ENCODE measurements around the gene DNAH1.
A peak's percentile ranks its signal among the peaks of the same experiment; 100 is the strongest.
"Not testable (repeated sequence)": the region's sequence is repeated elsewhere in the genome, so short reads cannot be mapped to it uniquely, and the experiment has no call there.

The DNAH1 gene

DNA sequence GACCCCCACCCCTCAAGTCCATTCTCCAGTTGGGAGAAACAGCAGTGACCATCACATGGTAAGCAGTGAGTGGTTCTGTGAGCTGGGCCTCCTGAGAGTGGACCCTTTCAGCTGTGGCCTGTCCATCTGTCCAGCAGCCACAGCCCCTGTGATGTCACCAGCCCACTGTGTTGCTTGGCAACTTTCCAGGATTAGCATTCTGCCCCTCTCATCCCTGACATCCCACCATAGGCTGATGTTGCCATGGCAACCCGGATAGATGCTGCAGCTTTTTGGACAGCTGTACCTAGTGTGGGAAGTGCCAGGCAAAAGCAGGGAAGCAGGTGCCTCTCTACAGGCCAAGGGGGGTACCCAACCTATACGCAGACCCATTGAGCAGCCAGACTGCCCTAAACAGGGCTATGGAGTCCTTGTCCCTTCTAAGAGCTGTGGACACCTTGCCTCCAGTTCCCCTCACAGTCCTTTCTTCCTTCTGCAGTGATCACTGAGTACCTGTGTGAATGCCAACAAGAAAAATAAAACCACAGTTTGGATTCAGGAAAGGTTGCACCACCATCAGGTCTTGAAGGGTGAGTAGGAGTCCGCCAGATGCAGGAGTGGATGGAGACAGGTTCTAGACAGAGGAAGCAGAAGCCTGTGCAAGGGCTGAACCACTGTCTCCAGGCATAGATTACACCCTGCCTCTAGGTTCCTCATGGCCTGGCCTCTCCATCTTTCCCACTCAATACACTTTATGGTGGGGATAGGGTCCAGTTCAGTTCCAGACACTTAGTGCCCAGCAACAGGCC lies at the start of gene DNAH1:
DNAH1 (plus strand) TSS at position 343 of the 788 bp plus-strand sequence. CDS start 6,124 bp downstream, outside the sequence.
- DNase-seq = no peak

DNA sequence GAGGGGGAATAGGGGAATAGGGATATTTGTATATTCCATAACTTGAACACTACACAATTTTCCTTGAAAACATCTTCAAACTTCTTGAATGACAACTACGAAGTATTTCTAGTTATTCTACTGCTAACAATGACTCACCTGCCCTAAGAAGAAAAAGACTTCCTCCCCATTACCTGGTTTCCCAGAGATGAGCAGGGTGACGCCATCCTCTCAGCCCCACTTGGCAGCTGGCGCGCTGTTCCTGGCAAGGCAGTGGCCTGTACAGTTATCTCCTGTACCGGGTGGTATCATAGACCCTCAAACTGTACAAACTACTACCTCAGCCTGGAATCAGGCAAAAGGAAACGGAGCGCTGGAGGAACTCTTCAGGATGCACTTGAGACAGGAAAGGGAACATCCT lies 48.1 kb upstream of the DNAH1 start:
- DNase-seq = peak; percentile 63

DNA sequence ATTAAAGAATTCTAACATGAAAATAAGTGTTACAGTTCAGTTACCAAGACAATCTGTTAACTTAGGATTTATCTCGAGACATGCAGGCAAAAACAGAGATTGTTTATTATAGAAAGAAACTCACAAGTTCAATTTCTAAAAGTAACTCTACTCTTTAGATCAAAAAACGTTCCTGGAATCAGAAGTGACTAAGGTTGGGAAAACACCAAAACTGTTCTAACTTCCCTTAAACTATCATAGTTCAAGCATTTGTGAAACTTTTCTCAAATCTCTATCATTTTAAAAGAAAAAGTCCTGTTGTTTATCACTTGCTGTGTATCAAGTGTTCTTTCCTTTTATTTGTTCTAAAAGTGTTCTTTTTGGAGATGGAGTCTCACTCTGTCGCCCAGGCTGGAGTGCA lies 46.3 kb upstream of the DNAH1 start:
- no peak for DNase-seq

DNA sequence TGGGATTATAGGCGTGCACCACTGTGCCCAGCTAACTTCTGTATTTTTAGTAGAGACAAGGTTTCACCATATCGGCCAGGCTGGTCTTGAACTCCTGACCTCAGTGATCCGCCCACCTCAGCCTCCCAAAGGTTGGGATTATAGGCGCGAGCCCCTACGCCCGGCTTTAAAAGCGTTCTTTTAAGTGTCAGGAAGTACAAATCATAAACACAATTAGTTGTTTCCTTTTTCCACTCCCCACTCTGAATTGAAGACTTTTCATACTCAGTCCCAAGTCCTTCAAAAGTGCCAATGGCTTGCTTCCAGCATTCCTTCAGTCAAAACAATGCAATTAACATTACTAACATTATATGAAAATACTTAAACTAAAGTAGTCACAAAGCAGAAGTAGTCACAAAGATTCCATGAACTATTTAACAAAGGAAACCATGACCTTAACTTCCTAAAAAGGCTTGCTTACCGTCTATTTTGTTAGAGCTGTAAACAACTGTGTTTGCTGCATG lies 45.8 kb upstream of the DNAH1 start:
- no peak for DNase-seq

DNA sequence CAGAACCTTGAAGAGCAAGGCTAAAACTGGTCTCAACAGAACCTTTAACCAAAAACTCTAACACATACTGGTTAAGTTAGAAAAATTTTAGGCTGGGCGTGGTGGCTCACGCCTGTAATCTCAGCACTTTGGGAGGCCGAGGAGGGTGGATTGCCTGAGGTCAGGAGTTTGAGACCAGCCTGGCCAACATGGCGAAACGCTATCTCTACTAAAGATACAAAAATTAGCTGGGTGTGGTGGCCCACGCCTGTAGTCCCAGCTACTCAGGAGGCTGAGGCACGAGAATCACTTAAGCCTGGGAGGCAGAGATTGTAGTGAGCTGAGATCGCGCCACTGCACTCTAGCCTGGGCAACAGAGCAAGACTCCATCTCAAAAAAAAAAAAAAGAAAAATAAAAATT lies 43.9 kb upstream of the DNAH1 start:
- not testable (repeated sequence) for DNase-seq

DNA sequence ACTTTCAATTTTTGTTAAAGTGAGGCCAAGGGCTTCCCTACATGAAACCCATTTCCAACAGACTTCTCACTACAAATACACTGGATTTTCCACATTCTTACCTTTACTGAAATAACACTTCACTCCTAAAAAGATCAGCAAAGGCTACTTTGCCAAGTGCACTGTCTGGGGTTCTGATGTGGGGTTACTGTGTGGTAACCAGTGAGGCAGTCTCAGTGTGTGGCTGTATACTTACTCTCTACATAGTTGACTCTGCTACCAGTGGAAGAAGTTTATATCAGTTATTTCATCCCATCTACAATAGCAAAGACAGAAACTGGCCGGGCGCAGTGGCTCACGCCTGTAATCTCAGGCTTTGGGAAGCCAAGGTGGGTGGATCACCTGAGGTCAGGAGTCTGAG lies 43.3 kb upstream of the DNAH1 start:
- DNase-seq = peak; percentile 28

DNA sequence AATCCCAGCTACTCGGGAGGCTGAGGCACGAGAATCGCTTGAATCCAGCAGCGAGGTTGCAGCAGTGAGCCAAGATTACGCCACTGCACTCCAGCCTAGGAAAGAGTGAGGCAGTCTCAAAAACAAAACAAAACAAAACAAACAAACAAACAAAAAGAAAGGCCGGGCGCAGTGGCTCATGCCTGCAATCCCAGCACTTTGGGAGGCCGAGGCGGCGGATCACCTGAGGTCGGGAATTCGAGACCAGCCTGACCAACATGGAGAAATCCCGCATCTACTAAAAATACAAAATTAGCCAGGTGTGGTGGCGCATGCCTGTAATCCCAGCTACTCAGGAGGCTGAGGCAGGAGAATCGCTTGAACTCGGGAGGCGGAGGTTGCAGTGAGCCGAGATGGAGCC lies 41.3 kb upstream of the DNAH1 start:
- not testable (repeated sequence) for DNase-seq

DNA sequence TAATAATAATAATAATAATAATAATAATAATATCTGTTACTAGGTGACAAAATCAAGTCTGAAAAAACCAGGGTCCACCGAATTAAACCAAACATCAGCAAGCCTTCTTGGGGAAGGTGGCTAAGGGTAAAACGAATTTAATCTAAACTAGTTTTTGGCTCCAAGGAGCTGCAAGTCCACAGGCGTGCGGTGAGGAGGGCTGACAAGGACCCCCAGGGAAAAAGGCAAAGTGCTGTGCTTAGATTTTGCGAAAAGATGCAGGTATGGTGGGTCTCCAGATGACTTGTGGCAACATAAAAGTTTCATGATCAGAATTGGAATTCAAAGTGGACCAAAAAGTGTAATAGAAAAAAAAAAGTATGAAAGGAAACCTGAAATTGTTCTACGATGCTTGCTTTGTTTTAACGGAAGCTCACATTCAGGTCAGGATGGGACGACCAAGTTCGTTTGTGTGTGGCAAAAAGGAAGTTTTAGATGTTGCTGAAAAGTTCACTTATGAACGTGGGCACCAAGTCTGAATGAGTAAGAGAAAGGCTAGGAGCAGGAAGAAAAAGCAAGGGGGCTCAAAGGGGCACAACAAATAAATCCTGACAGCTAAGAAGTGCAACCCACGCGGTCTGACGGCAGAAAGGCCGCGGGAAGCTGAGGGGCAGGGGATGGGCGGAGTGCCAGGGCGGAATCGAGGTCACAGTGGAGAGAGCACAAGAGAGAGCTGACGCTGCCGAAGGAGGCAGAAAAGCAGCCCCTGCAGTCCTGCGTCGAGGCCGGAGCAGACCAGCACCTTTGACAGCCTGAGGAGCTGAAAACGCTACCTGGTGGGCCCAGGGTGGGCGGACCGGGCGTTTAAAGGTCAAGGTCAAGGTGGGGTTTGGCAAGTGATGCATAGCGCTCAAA lies 38.8 kb upstream of the DNAH1 start:
- DNase-seq = peak; percentile 74

DNA sequence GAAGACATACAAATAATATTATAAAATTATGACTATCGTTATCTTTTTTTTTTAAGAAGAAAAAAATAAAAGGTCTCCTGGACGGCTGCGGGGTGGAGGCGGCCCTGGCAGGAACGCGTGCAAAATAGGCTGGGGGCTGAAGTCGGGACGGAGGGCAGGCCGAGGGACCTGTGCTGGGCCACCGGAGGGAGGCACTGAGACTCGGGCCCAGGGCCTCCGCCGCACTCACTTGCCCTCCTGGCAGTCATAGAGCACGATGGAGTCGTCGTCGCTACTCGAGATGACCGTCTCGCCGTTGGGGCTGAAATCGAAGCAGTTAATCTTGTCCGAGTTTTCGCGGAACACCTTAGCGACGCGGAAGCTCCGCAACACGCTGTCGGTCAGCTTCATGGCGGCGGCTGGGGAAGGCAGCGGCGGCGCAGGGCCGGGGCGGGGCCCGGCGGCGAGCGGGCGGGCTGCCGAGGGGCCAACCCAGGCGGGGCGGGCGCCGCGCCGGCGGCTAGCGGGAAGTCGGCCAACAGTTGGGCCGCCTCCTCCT lies 38.1 kb upstream of the DNAH1 start:
- peak; percentile 65 for DNase-seq

DNA sequence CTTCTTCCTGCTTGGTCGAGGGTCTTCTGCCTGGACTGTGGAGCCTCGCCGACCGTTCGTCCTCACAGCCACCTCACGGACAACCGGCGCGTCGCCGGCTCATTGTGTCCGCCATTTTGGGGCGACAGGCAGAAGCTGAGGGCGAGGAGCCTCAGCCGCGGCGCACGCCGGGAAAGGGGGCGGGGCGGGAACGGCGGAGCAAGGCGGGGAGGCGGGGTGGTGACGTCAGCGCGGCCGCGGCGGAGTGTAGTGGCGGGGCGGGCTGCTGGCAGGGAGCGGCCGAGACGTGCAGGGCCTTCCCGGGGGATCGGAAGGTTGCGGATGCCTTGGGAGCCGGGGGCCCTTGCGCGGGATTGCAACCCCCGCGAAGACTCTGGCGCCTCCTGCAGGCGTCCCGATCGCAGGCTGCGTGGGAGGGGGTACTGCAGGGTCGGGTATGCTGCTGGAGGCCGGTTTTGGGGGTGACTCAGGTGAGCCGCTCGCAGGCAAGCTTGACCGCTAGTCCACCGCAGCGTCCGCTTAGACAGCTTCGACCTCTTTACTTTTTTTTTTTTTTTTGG lies 37.5 kb upstream of the DNAH1 start, which contains the start of gene WDR82:
WDR82 (minus strand) TSS at position 140 of the 560 bp plus-strand sequence. CDS start 288 bp downstream, outside the sequence.
- DNase-seq = peak; percentile 96

DNA sequence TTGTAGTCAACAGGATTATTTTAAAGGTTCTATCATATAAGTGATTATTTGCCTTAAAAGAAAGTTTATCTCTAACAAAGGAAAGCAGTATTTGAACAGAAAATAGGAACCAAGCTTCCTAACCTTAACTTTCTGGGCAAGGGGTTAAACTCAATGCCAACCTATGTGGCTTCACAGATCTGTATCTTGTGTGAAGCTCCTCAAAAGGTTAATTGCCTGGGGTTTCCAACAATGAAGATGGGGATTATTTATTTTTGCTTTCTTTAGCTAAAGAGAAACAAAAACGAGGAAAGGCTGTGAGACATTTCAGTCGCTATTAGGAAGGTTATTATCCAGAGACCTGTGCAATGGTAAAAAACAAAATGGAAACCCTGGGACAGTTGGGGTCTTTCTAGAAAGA lies 36.5 kb upstream of the DNAH1 start:
- DNase-seq = no peak

DNA sequence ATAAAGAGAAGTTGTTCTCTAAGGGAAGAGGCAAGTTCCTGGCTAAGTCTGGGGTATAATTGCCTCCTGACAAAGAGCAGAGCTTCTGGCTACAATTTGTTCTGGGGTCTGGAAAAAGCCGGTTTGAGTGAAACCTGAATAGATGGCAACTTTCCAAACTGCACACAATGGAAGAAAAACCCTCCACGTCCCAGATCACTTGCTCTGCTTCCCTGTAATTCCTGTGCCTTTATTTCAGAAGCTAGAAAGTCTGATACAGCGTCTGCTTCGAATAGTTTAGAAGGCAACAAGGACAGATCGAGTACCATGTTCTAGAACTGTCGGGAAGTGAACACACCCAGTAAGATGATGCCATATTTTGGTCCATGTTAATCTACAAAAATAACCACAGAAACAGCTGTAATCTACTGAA lies 36.1 kb upstream of the DNAH1 start:
- no peak for DNase-seq

DNA sequence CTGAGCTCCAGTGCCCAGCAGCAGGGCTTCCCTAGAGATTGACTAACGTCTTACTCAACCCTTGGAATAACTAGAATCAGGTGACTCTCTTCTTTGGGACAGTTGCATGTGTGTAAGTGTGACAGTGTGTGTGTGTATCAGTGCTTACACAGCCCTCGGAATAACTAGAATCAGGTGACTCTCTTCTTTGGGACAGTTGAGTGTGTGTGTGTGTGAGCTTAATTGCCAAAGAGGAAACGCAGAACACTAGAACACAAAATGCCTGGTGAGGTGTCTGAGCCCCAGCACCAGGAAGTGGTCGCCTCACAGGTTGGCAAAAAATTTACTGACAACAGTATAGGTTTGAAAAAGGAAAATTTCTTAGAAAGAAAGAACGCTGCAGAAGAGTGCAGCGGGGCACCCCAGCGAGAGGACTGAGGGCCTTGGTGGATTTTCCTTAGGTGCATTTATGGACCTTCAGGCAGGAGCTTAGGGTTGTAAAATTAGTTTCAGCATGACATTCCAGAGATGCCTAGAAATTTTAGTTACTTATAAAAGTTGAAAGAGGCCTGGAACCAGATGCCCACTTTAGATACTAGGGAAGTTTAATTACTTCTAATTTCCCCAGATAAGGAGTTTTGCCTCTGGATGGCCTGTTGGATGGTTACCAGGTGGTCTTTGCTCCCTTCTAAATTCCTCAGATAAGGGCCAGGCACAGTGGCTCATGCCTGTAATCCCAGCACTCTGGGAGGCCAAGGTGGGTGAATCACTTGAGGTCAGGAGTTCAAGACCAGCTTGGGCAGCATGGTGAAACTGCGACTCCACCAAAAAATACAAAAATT lies 33.9 kb upstream of the DNAH1 start:
- DNase-seq = peak; percentile 72

DNA sequence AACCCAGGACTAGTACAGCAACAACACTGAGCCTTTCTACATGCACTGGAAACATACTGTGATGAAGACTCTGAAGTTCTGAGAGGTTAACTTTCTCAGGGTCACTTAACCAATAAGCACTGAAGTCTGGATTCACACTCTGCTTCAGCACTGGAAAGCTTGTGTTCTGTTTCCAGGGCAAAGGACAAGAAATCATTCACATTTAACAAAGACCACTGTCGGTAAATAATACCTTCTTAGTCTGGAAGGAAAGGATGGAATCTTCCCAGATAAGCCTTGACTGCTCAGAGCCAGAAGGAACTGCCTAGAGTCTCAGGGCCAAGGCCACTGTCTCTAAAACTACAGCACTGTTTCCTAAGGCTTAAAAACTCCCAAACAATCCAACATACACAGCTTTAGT lies 32.8 kb upstream of the DNAH1 start:
- no peak for DNase-seq

DNA sequence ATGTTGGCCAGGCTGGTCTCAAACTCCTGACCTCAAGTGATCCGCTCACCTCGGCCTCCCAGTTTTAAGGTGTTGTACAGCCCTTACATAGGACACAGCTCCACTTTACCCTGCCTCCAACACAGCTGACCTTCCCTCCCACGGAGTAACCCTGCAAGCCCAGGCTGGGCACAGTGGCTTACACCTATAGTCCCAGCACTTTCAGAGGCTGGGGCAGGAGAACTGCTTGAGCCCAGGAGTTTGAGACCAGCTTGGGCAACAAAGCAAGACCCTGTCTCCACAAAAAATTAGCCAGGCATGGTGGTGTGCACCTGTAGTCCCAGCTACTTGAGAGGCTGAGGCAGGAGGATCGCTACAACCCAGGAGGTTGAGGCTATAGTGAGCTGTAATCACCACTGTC lies 32.1 kb upstream of the DNAH1 start:
- DNase-seq = not testable (repeated sequence)

DNA sequence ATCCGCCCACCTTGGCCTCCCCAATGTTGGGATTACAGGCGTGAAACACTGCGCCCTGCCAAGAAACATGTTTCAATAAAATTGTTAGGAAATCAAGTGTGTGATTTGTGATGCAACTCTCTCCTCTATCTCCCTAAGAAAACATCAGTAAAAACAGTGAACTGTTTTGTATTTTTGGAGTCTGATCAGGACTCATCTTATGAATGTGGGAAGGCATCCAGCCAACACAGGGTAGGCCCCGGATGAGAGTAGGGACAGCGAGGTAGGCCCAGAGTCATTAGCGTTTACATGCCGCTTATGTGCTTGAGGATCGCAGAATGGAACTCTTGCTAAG lies 29.4 kb upstream of the DNAH1 start:
- no peak for DNase-seq

DNA sequence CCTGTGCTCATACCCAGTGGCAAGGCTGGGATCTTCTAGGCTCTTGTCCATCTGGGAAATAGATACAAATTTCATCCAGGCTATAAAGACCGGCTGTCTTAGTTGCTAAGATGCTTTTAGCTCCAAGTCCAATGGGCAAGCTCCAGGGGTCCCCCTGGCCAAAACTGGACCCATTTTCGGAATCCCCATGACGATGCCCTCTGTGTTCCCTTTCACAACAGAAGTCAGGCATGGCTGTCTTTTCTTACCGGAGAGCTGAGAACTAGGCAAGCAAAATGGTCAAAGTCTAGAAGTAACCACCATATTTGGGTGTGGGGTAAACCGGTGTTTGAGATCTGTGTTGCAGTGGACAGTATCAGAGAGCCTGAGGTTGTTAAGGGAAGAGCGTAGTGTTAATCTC lies 27.4 kb upstream of the DNAH1 start:
- DNase-seq = no peak

DNA sequence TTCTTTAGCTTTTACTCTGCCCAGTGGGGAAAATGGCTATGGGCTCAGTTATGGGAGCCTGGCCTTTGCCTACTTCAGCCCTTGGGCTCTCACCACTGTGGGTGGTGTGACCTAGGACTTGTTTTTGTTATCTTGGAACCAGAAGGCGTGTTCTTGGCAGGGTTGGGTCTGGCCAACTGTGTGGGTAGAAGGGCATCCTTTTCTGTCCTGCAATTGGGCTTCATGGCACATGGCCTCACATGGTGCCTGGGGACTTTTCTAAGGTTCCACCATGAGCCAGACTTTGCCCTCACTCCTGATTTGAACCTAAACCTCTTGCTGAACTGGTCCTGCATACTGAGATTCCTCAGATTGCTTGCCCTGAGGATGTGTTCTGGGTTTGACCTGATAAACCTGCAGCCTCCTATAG lies 26.8 kb upstream of the DNAH1 start:
- DNase-seq = no peak

DNA sequence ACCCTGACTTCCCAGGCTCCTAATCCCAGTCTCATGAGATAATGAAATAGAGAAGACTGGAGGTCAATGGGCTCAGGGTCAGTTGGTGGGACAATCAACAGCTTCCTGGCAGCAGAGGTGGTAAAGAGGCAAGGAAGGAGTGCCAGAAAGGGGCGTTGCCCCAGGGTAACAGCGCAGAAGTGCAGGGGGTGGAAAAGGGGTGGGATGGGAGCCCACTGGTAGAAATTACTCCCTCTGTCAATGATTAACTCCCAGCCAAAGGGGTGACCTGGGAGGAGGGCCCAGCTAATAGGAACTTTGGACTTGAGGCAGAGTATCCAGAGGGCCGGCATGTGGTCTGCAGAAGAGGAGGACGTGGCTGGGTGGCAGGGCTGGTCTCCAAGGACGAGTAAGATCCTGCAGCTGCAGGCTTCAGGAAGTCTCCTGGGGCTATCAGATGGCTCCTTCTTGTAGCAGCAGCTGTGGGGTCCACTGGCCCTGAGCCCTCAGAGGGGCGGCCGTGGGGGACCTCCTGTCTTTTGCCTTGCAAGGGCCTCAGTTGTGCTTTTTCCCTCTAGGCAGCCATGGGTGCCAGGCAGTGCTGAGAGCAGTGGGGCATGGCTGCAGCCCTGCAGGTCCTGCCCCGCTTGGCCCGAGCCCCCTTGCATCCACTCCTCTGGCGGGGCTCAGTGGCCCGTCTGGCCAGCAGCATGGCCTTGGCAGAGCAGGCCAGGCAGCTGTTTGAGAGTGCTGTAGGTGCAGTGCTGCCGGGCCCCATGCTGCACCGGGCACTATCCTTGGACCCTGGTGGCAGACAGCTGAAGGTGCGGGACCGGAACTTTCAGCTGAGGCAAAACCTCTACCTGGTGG lies 26.1 kb upstream of the DNAH1 start:
- DNase-seq = no peak

DNA sequence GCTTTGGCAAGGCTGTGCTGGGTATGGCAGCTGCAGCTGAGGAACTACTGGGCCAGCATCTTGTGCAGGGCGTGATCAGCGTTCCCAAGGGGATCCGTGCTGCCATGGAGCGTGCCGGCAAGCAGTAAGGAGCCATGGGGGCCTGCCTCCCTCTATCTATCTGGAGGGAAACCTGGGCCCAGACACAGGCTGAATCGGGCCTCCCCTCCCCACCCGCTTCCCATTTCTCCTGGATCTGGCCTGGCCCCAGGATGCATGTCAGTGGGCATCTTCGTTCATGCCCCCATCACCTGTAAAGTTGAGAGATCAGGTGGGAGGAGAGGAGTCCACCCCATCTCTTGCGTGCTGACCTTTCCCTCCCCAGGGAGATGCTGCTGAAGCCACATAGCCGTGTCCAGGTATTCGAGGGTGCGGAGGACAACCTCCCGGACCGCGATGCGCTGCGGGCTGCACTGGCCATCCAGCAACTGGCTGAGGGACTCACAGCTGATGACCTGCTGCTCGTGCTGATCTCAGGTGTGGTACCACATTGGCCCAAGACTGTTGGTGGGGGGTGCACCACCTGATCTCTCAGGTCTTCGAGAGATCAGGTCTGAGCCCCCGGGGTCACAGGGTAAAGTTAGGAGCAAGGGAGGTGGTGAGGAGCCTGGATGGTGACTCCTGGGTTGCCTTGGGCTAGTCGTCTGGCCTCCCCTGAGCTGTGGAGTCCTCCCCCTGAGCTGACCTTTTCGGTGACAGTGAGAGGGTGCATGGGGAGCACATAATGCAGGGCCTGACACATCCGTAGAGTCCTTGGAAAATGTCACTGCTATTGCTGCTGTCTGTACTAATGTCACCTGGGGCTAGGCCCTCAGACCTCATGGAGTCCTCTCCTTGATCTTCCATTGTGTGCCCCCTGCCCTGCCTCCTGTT lies 25.3 kb upstream of the DNAH1 start:
- DNase-seq = no peak

Data from CD4-positive, alpha-beta T cell treated with Interleukin-10 for 1 hour (primary cell).